ENCODE measurements around the gene RAX2.
A peak's percentile ranks its signal among the peaks of the same experiment; 100 is the strongest.

Gene RAX2

GRCh38 chr19:3722443-3723109 lies 49.5 kb downstream of the RAX2 start:
- DNase-seq = no peak

- no peak for DNase-seq
Observed at GRCh38 chr19:3721887-3722442, 50.1 kb downstream of the RAX2 start.

DNA sequence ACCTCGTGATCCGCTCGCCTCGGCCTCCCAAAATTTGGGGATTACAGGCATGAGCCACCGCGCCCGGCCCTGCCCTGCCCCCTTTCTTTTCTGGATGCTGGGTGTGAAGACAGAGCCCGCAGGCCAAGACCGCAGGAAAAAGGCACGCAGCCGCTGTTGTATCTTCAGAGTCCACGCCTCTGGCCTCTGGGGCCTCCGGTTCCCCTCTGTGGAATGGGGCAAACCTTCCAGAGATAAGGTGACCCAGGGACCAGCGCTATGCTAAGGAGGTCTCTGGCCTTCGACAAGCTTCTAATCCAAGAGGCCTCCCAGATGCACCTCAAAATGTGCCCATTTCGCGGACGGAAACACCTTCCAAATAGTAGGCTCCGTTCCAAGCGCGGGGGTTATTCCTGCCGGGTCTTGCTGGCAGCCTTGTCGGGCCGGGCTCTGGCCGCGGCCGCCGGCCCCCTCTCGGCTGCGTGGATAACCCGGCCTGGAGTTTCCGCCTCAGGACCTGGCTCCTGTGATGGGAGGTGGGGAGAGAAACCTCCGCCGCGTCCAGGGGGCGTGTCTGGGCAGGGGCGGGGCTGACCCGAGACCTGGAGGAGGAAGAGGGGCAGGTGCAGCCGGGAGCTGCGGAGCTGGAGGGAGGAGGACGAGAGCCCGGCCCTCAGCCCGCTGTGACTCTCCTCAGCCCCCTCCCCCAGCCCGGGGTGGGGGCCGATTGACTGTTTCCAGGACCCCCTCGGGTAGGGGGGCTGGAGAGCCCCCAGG lies 50.7 kb downstream of the RAX2 start:
- DNase-seq = peak; percentile 89 to 92

DNA sequence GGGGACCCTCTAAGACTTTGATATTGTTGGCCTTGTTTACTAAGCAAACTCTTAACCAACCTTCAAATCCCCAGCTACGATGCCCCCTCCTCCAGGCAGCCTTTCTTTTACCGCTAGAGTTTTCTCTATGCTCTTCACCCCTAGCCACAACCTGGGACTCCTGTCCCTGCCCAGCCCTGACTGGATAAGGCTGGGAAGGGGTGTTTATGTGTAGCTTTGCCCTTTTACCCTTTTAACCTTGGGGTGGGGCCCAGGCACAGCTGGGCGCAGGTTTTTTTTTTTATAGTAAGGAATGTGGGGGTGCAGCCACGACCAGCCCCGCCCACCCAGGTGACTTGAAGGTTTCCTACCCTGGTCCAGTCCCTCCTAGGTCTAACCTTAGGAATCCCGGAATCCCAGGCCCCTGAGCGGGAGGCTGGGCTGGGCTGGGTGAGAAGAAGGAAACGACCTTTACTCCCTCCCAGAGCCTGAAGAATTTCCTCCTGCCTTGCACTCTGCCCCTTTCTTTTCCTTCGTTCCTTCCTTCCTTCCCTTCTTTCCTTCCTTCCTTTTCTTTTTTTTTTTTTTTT lies 51.6 kb downstream of the RAX2 start:
- no peak for DNase-seq

GRCh38 chr19:3719868-3720267 lies 52.2 kb downstream of the RAX2 start:
- DNase-seq = no peak
